GM18498 (cell line): ENCODE results near the gene SMCO1.
"Not testable (repeated sequence)": the region's sequence is repeated elsewhere in the genome, so short reads cannot be mapped to it uniquely, and the experiment has no call there.

Experiments
- ATAC-seq: cut with Tn5 transposase; IDR thresholded peaks from one replicate; pipeline ENCODE4 v1.9.1; 2021; ENCODE audit warnings: mild to moderate bottlenecking, moderate library complexity; ENCODE audit not compliant: unreplicated experiment

SMCO1 gene

DNA sequence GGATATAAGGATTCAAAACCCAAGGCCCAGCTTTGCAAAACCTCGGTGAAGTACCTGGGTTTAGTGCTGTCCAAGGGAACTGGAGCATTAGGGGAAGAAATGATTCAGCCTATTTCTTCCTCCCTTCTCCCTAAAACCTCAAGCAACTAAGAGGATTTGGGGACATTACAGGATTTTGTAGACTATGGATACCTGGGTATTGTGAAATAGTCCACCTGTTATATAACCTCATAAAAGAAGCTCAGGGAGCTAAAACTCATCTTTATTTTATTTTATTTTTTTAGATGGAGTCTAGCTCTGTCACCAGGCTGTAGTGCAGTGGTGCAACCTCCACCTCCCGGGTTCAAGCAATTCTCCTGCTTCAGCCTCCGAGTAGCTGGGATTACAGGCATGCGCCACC lies 8.7 kb upstream of the SMCO1 start:
- ATAC-seq = no peak

GRCh38 chr3:196521291-196521690 lies 6.1 kb upstream of the SMCO1 start:
- not testable (repeated sequence) for ATAC-seq

DNA sequence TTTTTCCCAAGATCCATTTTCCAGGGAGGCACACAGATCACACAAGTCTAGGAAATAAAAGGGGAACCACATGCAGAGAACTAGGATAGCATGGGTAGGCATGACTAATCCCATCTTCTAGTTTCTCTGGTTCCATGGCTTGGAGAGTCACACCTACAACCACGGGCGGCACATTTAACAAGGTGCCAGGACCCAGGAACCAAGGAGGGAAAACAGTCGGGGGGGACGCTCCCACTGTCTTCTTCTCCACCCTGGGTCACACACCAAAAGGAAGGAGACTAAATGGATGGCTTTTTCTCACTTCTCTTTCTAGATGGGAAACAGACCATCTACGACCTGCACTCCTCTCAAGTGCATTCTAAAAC lies 4.6 kb upstream of the SMCO1 start:
- ATAC-seq = no peak

- no peak for ATAC-seq
Measured at GRCh38 chr3:196518966-196519717, 4.0 kb upstream of the SMCO1 start.

GRCh38 chr3:196517919-196518318 lies 2.8 kb upstream of the SMCO1 start:
- ATAC-seq = no peak

- no peak for ATAC-seq
Measured at GRCh38 chr3:196517162-196517800, 2.1 kb upstream of the SMCO1 start.

DNA sequence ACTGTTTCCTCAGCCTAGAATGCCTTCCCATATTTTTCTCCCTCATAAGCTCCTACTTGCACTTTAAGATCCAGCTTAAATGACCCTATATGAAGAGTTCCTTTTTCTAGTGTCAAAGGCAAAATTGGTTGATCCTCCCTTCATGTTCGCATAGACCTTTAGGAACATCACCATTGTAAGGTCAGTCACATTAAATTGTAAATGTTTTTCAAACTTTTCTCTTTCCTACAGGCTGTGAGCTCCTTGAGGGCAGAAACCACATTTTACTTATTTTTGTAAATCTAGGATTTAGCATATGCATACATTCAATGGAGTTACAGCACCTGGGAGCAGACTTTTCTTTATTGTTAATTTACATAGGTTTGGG lies 813 bp downstream of the SMCO1 start:
- ATAC-seq = no peak

GRCh38 chr3:196513697-196514349 lies 1.3 kb downstream of the SMCO1 start:
- no peak for ATAC-seq

- ATAC-seq = not testable (repeated sequence)
Measured at GRCh38 chr3:196511646-196512425, 3.3 kb downstream of the SMCO1 start.

DNA sequence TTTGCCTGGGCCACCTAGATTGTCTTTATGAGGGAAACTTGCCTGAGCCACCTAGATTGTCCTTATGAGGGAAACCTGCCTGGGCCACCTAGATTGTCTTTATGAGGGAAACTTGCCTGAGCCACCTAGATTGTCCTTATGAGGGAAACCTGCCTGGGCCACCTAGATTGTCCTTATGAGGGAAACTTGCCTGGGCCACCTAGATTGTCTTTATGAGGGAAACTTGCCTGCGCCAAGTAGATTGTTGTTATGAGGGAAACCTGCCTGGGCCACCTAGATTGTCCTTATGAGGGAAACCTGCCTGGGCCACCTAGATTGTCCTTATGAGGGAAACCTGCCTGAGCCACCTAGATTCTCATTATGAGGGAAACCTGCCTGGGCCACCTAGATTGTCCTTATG lies 4.0 kb downstream of the SMCO1 start:
- ATAC-seq = not testable (repeated sequence)

GRCh38 chr3:196506687-196507086 lies 8.5 kb downstream of the SMCO1 start:
- ATAC-seq = no peak

DNA sequence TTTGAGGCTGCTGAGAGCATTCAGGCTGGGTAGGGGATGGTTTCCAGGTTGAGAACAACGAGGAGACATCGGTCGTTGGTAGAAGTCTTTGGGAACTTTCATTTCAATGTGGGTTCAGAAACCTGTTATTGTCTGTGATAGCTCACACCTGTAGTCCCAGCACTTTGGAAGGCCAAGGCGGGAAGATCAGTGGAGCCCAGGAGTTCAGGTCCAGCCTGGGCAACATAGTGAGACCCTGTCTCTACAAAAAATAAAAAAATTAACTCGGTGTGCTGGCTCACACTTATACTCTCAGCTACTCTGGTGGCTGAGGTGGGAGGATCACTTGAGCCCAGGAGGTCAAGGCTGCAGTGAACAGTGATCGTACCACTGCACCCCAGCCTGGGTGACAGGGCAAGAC lies 10.6 kb downstream of the SMCO1 start:
- no peak for ATAC-seq

DNA sequence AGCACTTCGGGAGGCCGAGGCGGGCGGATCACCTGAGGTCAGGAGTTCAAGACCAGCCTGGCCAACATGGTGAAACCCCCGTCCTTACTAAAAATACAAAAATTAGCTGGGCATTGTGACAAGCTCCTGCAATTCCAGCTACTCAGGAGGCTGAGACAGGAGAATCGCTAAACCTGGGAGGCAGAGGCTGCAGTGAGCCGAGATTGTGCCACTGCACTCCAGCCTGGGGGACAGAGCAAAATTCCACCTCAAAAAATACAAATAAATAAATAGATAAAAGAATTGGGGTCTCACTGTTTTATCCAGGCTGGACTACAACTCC lies 11.1 kb downstream of the SMCO1 start:
- not testable (repeated sequence) for ATAC-seq

GRCh38 chr3:196503196-196504076 lies 11.7 kb downstream of the SMCO1 start, which contains the start of gene RNF168:
RNF168 (minus strand) TSS chr3:196503768; CDS start chr3:196503173, 595 bp downstream.
- peak; percentile 85 for ATAC-seq

- ATAC-seq = peak; percentile 5
Measured at GRCh38 chr3:196502775-196503195, 12.4 kb downstream of the SMCO1 start.

GRCh38 chr3:196501316-196502044 lies 13.7 kb downstream of the SMCO1 start:
- no peak for ATAC-seq

DNA sequence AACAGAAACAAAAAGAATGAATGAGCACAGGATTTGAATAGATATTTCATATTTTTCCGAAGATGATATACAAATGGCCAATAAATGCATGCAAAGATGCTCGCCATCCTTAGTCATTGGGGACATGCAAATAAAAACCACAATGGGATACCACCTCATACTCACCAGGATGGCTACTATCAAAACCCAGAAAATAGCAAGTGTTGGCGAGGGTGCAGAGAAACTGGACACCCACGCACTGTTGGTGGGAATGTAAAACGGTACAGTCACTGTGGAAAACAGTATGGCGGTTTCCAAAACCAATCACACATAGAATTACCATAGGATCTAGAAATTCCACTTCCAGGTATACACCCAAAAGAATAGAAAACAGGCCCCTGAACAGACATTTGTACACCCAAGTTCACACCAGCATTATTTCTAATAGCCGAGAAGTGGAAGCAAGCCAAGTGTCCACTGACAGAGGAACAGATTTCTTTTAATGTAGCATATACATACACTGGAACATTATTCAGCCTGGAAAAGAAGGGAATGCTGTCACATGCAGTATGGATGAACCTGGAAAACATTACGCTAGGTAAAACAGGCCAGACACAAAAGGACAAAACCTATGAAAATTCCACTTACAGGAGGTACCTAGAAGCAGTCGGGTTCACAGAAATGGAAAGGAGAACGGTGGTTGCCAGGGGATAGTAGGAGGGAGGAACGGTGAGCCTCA lies 15.2 kb downstream of the SMCO1 start:
- ATAC-seq = no peak

- no peak for ATAC-seq
Measured at GRCh38 chr3:196499061-196499460, 16.1 kb downstream of the SMCO1 start.

- no peak for ATAC-seq
Measured at GRCh38 chr3:196498297-196498696, 16.8 kb downstream of the SMCO1 start.
